T-helper 1 cell treated with Interleukin-12 subunit alpha and Interleukin-12 subunit beta and Interleukin-4 antibody, amounts not matched to agents 30 μg/mL and 1 μg/mL, for 36 hours (primary cell): ENCODE results near the gene ATP13A1.
"Not testable (repeated sequence)": the region's sequence is repeated elsewhere in the genome, so short reads cannot be mapped to it uniquely, and the experiment has no call there.

Experiments used
- H3K27ac Mint-ChIP-seq: one replicate; pipeline ENCODE4 v1.8.0; 2021; ENCODE audit warnings: mild to moderate bottlenecking, mixed read lengths
- H3K27me3 Mint-ChIP-seq: one replicate; pipeline ENCODE4 v1.8.0; 2021; ENCODE audit warnings: low read depth, mixed read lengths
- H3K36me3 Mint-ChIP-seq: one replicate; pipeline ENCODE4 v1.8.0; 2021; ENCODE audit warnings: low read depth, mixed read lengths
- H3K4me1 Mint-ChIP-seq: one replicate; pipeline ENCODE4 v1.8.0; 2021; ENCODE audit warnings: low read depth, mixed read lengths
- H3K4me3 Mint-ChIP-seq: one replicate; pipeline ENCODE4 v1.8.0; 2021; ENCODE audit warnings: mild to moderate bottlenecking, moderate library complexity, mixed read lengths
- H3K9me3 Mint-ChIP-seq: one replicate; pipeline ENCODE4 v1.8.0; 2021; ENCODE audit warnings: mixed read lengths

ATP13A1 gene

DNA sequence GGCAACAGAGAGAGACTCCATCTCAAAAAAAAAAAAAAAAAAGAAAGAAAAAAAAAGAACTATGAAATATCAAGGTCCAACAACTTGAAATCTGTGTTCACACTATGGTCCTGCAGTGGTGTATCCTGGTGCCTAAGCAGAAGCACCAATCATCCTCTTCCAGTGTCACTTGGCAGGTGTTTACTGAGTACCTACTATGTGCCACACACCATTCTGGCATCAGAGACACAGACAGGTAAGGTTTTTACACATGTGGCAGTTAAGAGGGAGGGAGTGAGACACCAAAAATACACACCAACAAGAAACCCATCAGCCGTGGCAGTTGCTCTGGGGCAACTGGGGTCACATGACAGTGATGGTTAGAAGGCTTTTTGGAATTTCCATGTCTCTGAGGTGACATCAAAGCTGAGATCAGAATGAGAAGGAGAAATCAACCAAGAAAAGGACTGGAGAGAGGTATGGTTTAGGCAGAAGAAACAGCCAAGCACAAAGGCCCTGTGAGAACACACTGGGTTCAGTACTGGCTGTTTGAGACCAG lies 62.6 kb downstream of the ATP13A1 start:
- peaks cover 53% of the 10 kb centered on the region for H3K4me1 Mint-ChIP-seq
- peaks cover 35% of the 10 kb centered on the region for H3K36me3 Mint-ChIP-seq
- peak overlapping the region; percentile 74 for H3K27ac Mint-ChIP-seq
- H3K9me3 Mint-ChIP-seq, result peaks cover 4% of the 10 kb centered on the region
- H3K27me3 Mint-ChIP-seq, result no peaks in the 10 kb centered on the region
- H3K4me3 Mint-ChIP-seq, result peak overlapping the region; percentile 27

DNA sequence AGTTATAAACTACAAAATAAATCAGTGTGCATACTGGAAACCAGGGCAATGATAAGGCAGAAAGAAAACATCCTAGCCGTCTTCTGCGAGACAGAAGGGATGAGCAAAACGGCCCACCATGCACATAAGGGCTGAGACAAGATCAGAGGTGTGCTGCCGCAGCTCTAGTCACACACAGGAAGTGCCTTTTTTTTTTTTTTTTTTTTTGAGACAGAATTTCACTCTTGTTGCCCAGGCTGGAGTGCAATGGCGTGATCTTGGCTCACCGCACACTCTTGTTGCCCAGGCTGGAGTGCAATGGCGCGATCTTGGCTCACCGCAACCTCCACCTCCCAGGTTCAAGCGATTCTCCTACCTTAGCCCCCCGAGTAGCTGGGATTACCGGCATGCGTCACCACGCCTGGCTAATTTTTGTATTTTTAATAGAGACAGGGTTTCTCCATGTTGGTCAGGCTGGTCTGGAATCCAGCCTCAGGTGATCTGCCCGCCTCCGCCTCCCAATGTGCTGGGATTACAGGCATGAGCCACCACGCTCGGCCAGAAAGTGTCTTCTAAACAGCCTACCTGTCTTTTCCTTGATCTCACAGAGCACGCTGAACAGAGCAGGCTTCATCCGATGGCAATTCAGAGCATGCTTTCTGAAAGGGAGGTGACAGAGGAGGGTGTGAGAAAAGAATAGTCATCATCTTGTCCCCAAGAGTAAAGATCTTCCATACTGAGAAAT lies 64.6 kb downstream of the ATP13A1 start:
- peaks cover 60% of the 10 kb centered on the region for H3K4me1 Mint-ChIP-seq

DNA sequence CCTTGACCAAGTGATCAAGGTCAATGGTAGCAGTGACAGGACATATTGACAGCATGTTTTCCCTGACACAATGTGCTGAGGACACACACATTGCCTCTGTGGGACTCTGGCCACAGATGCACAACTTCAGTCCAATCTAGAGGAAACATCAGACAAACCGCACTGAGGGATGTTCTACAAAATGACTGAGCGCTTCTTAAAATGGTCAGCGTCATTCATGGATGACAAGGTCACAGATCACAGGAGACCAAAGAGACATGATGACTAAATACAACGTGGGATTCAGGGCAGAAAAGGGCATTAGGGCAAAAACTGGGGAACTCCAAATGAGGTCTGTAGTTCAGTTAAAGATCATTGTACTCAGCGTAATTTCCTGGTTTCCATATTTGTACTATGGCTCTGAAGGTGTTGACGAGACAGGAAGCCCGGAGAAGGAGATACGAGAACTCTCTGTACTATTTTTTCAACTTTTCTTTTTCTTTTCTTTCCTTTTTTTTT lies 65.6 kb downstream of the ATP13A1 start:
- peaks cover 4% of the 10 kb centered on the region for H3K9me3 Mint-ChIP-seq
- peak overlapping the region; percentile 92 for H3K27ac Mint-ChIP-seq
- H3K4me1 Mint-ChIP-seq, result peaks cover 57% of the 10 kb centered on the region
- no peaks in the 10 kb centered on the region for H3K27me3 Mint-ChIP-seq
- H3K4me3 Mint-ChIP-seq, result peak overlapping the region; percentile 66
- H3K36me3 Mint-ChIP-seq, result peaks cover 43% of the 10 kb centered on the region

More for the DNA sequence above, 64.6 kb downstream of the ATP13A1 start:
- not testable (repeated sequence) for H3K27me3 Mint-ChIP-seq, H3K9me3 Mint-ChIP-seq
- Mint-ChIP-seq H3K27ac (peak overlapping the region; percentile 92), H3K36me3 (peaks cover 43% of the 10 kb centered on the region), H3K4me3 (peak overlapping the region; percentile 66)
